HG02981 (cell line): Measurements from ENCODE around the gene CHAF1B.

Experiments used
- ATAC-seq: cut with Tn5 transposase; IDR thresholded peaks from one replicate; pipeline ENCODE4 v1.9.1; 2021; ENCODE audit warnings: mild to moderate bottlenecking, moderate library complexity; ENCODE audit not compliant: unreplicated experiment

The CHAF1B gene

DNA sequence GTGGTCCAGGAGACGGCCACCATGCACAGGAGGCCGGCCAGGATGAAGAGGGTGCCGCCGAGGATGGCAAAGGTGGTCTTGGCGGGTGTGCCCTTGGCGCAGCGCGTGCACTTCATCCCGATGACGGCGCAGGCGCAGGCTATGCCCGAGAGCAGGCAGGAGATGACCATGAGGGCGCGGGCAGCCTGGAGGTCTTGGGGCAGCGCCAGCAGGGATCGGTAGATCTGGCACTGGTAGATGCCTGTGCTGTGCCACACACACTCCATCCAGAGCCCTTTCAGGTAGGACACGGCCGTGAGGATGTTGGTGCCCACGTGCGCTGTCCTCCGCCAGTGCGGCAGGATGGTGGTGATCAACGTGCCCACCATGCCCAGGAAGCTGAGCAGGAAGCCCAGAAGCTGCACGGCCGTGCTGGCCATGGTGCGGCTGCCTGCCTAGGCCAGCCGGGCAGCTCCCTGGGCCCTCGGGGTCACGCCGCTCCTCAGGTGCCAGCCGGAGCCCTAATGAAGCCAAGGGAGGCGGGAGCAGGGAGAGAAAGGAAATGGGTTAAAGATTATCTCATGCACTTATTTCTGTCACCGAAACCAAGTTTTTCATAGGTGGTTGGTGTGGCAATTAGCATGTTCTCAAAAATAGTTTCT lies 76.2 kb downstream of the CHAF1B start:
- ATAC-seq: no peak

DNA sequence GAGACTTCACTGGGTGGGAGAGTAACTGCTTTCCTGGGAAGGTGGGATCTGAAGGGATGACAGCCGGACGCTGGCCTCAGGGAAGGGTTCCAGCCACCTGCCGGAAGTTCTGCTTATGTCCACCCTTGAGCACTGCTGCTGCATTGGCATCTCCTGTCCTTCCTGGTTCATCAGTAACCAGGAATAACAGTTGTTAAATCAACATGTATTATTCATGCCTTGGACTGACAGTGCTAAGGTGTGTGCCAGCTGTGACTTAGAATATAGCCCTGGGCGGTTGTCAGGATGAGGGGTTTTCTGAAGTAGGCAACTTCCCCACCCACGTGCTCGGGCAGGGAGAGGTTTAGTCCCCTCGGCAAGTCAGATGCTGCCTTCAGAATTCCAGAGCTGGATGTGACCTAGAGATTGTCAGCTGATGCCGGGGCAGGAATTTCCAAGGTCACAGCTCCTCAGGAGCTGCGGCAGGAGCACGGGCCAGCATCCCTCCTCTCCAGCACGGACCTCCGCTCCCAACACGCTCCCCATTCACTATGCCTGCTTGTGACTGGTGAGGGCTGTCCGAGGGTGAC lies 76.8 kb downstream of the CHAF1B start:
- ATAC-seq: no peak

DNA sequence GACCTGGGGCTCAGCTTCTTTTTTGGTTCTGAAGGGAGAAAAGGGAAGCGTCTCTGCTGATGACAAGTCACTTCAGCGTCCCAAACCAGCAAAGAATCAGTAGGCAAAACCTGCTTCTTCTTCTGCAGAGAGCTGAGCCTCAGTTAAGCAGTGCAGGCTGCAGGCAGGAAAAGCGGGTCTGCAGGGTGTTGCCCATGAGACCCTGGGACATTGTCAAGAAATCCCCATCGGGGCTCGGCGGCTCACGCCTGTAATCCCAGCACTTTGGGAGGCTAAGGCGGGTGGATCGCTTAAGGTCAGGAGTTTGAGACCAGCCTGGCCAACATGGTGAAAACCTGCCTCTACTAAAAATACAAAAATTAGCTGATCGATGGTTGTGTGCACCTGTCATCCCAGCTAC lies 78.0 kb downstream of the CHAF1B start:
- ATAC-seq: no peak

DNA sequence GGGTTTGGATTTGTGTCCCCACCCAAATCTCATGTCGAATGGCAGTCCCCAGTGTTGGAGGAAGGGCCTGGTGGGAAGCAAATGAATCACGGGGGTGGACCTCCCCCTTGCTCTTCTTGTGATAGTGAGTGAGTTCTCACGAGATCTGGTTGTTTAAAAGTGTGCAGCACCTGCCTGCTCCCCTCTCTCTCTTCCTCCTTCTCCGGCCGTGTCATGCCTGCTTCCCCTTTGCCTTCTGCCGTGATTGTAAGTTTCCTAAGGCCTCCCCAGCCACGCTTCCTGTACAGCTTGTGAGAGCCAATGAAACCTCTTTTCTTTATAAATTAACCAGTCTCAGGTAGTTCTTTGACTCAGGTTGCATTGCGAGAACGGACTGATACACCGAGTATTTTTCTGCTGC lies 78.8 kb downstream of the CHAF1B start:
- ATAC-seq: no peak

DNA sequence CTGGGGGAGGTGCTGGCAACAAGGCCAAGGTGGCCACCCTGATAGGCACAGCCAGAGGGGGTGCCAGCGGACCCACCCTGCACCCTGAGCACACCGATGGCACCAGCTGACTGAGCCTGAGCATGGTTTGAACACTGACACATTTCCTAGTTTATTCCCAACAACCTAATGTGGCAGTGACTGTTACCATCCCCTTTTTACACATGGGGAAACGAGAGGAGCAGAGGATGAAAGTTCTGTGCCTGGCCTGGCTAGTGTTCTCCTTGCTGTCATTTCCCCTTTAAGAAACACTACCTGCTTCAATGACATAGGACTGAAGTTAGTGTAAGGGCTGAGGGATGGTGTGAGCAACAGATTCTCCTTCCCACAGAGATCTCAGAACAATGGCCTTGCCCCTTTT lies 79.4 kb downstream of the CHAF1B start:
- ATAC-seq: no peak

DNA sequence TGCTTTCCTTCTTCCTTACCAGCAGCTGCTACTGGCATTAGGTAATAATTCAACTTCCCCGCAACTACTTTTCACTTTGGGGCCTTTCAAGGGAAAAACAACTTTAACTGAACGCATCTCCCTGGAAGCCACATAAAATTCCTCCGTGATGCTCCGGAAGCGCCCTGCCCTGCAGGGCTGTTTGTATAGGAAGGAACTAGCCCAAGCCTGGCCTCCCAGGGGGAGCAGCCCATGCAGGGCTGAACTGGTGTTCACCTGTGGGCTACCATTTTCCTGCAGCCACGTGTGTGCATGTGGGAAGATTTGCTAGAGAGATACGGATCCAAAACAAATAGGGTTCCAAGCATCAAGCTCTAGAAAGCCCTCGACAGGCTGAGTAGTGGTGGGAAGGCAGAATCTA lies 80.3 kb downstream of the CHAF1B start:
- no peak for ATAC-seq

DNA sequence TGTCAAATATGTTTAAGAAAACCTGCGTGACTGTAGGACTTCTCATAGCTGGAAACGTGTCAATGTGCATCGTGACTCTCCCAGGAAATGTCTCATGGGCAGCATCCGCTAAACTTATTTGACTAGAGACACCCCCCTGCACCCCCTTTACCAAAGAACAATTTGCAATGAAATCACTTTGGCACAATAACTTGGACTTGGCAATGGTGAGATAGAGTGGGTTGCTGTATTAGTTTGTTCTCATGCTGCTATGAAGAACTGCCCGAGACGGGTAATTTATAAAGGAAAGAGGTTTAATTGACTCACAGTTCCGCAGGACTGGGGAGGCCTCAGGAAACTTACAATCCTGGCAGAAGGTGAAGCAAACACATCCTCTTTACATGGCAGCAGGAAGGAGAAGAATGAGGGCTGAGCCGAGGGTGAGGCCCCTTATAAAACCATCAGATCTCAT lies 80.9 kb downstream of the CHAF1B start:
- ATAC-seq: no peak
